H7 (cell line): ENCODE measurements around the gene DLGAP4. TPM values are rescaled to one million over a fixed set of nuclear protein-coding genes. Genes with fewer than 3 reads are reported as not detected.
A peak's percentile ranks its signal among the peaks of the same experiment; 100 is the strongest.

Experiments
- DNase-seq: peaks from one replicate; pipeline ENCODE4 v3.0.0; 2012
- H3K27me3 ChIP-seq: 2 replicates; pipeline ENCODE4 v1.6.0; 2011; ENCODE audit warnings: mild to moderate bottlenecking, low read length; ENCODE audit not compliant: control insufficient read depth, insufficient read depth
- H3K36me3 ChIP-seq: replicated peaks from 2 replicates; pipeline ENCODE4 v1.5.1; 2011; ENCODE audit warnings: low read length; ENCODE audit not compliant: control insufficient read depth, insufficient read depth
- H3K4me3 ChIP-seq: 2 replicates; pipeline ENCODE4 v1.5.1; 2011; ENCODE audit warnings: low read depth, mild to moderate bottlenecking, control low read depth, low read length, moderate library complexity; ENCODE audit not compliant: insufficient read depth
- total RNA-seq: library from RNA; depleted of rRNA; stranded (reverse); fragments of >200 nt; shearing (Covaris generic); gene quantifications from 2 replicates; pipeline ENCODE4 v1.2.3, GENCODE V29; 2014

The DLGAP4 gene
- total RNA-seq, 1 experiment from 2014 or later: 62.8 TPM

DNA sequence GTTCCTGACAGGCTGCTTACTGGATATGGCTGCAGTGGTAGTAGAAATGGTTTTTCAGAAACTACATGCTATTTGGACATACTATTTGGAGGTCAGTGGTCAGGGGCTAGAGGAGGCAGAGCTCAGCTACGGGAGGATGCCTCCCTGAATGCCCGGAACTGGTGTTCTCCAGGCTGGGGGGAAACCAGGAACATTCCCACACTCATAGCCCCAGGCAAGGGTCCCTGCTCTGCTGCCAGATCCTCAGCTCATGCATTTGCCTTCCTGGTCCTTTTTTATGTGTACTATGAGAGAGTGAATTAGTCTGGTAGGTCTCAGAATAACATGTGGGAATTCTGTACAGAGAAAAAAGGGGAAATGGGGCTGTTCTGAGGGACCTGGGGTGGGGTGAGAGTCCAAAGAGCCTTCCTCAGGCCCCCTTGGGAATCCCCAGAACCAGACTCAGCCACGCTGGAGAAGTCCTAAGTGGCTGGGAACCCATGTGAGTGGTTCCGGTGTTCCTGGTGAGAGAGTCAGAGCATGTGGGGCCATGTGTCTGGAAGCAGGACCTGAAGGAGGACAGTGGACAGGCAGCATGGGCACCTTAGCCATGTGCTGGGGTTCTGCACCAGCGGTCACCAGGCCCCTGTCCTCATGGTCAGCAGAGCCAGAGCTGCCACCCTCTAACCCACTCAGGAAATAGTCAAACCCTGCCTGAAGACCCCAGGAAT lies 177.2 kb downstream of the DLGAP4 start:
- no peaks in the 10 kb centered on the region for H3K36me3 ChIP-seq
- H3K4me3 ChIP-seq: no peak overlapping the region
- no peaks in the 10 kb centered on the region for H3K27me3 ChIP-seq
- DNase-seq: no peak

GRCh38 chr20:36483919-36484808 lies 178.0 kb downstream of the DLGAP4 start:
- Histone ChIP-seq H3K36me3 (no peaks in the 10 kb centered on the region), H3K27me3 (no peaks in the 10 kb centered on the region), H3K4me3 (no peak overlapping the region)
- DNase-seq: no peak

- no peak for DNase-seq
- H3K36me3 ChIP-seq: no peaks in the 10 kb centered on the region
- H3K4me3 ChIP-seq: no peak overlapping the region
- no peaks in the 10 kb centered on the region for H3K27me3 ChIP-seq
Observed at GRCh38 chr20:36485286-36485685, 179.1 kb downstream of the DLGAP4 start.

GRCh38 chr20:36487069-36487468 lies 180.9 kb downstream of the DLGAP4 start:
- no peak for DNase-seq
- Histone ChIP-seq H3K36me3 (no peaks in the 10 kb centered on the region), H3K27me3 (no peaks in the 10 kb centered on the region), H3K4me3 (no peak overlapping the region)

DNA sequence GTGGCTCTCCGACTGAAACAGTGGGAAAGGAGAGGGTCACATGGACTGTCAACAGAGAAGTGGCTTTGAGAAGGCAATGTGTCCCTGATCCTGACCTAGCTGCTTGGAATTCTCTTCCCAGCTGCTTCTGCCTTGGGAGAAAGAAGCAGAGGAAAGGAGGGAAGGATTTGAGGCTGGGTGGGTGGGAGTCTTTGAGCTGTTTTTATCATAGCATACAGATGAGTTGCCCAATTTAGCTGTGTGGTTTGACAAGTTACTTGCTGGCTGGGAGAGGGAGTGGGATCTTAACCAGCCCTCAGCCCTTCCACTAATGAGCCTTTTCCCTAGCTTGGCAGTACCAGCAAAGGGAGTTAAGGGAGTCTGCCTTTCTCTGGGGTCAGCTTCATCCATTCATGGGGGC lies 184.1 kb downstream of the DLGAP4 start:
- Histone ChIP-seq H3K4me3 (no peak overlapping the region), H3K27me3 (no peaks in the 10 kb centered on the region), H3K36me3 (no peaks in the 10 kb centered on the region)
- DNase-seq: no peak

GRCh38 chr20:36491901-36492617 lies 185.9 kb downstream of the DLGAP4 start:
- Histone ChIP-seq H3K27me3 (no peaks in the 10 kb centered on the region), H3K4me3 (no peak overlapping the region), H3K36me3 (peaks cover 11% of the 10 kb centered on the region)
- DNase-seq: no peak

- no peaks in the 10 kb centered on the region for H3K27me3 ChIP-seq
- peaks cover 21% of the 10 kb centered on the region for H3K36me3 ChIP-seq
- H3K4me3 ChIP-seq: no peak overlapping the region
- peak; percentile 83 for DNase-seq
Observed at GRCh38 chr20:36493051-36493800, 187.1 kb downstream of the DLGAP4 start.

DNA sequence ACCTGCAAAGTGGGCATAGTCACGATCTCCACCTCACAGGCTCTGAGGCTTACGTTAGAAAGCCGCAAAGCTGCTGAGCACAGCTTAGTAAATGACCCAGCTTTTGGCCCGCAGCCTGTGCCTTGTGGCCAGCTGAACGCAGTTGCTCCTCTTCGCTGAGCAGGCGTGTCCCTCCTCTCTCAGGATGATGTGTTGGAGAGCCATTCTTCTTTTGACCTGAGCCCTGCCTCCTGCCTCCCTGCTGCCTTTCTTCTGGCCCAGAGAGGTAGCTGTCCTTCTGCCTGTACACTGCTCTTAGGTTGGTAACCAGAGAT lies 187.6 kb downstream of the DLGAP4 start:
- no peaks in the 10 kb centered on the region for H3K27me3 ChIP-seq
- H3K36me3 ChIP-seq: peaks cover 25% of the 10 kb centered on the region
- no peak overlapping the region for H3K4me3 ChIP-seq
- no peak for DNase-seq

DNA sequence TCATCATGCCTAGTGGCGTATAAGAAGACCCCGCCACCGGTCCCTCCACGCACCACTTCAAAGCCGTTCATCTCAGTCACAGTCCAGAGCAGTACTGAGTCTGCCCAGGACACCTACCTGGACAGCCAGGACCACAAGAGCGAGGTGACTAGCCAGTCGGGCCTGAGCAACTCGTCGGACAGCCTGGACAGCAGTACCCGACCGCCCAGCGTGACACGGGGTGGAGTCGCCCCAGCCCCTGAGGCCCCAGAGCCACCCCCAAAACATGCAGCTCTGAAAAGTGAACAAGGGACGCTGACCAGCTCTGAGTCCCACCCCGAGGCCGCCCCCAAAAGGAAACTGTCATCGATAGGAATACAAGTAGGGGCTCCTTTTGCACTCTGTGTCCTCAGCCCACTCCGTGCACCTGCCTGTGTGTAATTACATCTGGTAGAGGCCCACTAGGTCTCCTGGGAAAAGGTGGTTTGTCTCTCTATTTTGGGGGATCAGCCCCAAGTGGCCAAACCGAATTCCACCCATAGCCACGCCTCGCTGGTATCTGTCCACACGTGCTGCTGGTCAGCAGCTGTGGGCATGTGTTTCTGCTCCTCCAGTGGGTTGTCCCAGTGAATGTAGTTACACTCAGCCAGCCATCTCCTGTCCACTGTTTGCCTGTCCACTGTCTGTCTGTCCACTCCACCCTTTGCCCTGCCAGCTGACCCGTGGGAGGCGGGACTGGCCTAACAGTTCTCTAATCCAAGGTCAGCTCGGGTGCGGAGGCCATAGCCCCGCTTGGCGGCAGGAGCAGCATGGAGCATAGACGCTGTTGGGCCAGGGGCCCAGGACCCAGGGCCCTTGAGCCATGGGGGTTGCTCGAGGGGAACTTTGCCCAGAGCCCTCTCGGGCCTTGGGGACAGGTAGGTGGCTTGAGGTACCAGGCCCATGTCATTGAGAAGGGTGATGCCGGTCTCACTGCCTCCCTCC lies 190.8 kb downstream of the DLGAP4 start:
- DNase-seq: peak; percentile 34
- Histone ChIP-seq H3K27me3 (no peaks in the 10 kb centered on the region), H3K36me3 (peaks cover 45% of the 10 kb centered on the region), H3K4me3 (no peak overlapping the region)

DNA sequence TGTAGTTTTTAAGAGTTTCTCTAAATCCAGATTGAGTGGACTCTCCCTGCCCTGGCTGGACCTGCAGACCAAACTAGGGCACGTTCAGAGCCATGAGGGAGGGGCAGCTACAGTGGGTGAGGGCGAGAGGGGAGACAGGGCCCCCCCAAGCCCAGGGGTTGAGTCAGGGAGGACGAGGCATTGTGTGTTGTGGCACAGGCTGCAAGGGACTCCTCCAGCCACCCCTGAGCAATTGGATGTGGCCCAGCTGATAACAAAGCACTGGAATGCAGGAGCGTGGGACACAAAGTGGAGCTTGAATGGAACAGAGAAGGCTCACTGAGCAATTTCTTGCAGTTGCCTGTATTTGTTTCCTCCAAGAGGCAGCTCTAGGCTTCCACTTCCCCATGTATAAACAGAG lies 191.7 kb downstream of the DLGAP4 start:
- DNase-seq: no peak
- Histone ChIP-seq H3K27me3 (no peaks in the 10 kb centered on the region), H3K36me3 (peaks cover 46% of the 10 kb centered on the region), H3K4me3 (no peak overlapping the region)

GRCh38 chr20:36498386-36499179 lies 192.4 kb downstream of the DLGAP4 start:
- no peak for DNase-seq
- H3K36me3 ChIP-seq: peaks cover 48% of the 10 kb centered on the region
- no peak overlapping the region for H3K4me3 ChIP-seq
- H3K27me3 ChIP-seq: no peaks in the 10 kb centered on the region

DNA sequence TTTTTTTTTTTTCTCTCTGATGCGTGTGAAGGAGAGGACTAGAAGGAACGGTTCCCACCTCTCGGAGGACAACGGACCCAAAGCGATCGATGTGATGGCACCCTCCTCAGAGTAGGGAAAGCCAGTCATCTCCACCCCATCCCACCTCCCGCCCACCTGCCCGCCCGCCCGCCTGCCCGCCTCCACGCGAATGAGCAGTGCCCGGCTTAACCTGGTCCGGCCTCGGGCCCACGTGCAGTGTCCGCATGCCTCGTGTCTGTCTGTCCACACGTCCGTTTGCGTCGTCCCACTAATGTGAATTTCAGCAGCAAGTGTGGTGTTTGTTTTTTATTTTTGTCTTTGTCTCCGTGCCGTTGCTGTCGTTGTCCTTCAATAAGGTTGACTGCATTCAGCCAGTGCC lies 193.1 kb downstream of the DLGAP4 start:
- Histone ChIP-seq H3K4me3 (no peak overlapping the region), H3K27me3 (no peaks in the 10 kb centered on the region), H3K36me3 (peaks cover 48% of the 10 kb centered on the region)
- peak; percentile 36 for DNase-seq
